Skin epidermis (tissue), 12 donors: Measurements from ENCODE around the gene SEC23A.
A peak's percentile ranks its signal among the peaks of the same experiment; 100 is the strongest.

Experiments used
- H3K27ac ChIP-seq, 21 experiments: fragments of 200-600 bp; sonication (generic) in 11 of 21; one replicate each; pipeline ENCODE4 v1.5.0; 2020; ENCODE audit warnings: mild to moderate bottlenecking in 3 of 21, inconsistent platforms in 2 of 21, moderate library complexity in 2 of 21
- H3K4me3 ChIP-seq, 7 experiments: fragments of 200-600 bp; sonication (generic) in 2 of 7; one replicate each; pipeline ENCODE4 v1.5.0; 2020; ENCODE audit warnings: inconsistent platforms in 2 of 7, mild to moderate bottlenecking in 2 of 7, moderate library complexity in 1 of 7

The SEC23A gene

GRCh38 chr14:39005044-39005880 lies 97.8 kb downstream of the SEC23A start:
- H3K4me3 ChIP-seq = no peak overlapping the region
- no peak overlapping the region for H3K27ac ChIP-seq

- no peak overlapping the region for H3K27ac ChIP-seq
- H3K4me3 ChIP-seq = no peak overlapping the region
Measured at GRCh38 chr14:38999949-39000348, 103.1 kb downstream of the SEC23A start.

GRCh38 chr14:38994731-38995130 lies 108.3 kb downstream of the SEC23A start:
- Histone ChIP-seq H3K27ac (no peak overlapping the region), H3K4me3 (no peak overlapping the region)

GRCh38 chr14:38993981-38994380 lies 109.1 kb downstream of the SEC23A start:
- no peak overlapping the region for H3K4me3 ChIP-seq
- H3K27ac ChIP-seq = no peak overlapping the region

- Histone ChIP-seq H3K27ac (peak overlapping the region in 1 of 21 experiments; percentile 50), H3K4me3 (no peak overlapping the region)
Measured at GRCh38 chr14:38992067-38992844, 110.8 kb downstream of the SEC23A start.

GRCh38 chr14:38991299-38991698 lies 111.7 kb downstream of the SEC23A start:
- Histone ChIP-seq H3K27ac (peak overlapping the region in 1 of 21 experiments; percentile 50), H3K4me3 (no peak overlapping the region)

- Histone ChIP-seq H3K27ac (peak overlapping the region in 3 of 21 experiments; percentile 14 to 39 (median 25)), H3K4me3 (no peak overlapping the region)
Measured at GRCh38 chr14:38989922-38990546, 113.0 kb downstream of the SEC23A start.

GRCh38 chr14:38987781-38988180 lies 115.3 kb downstream of the SEC23A start:
- no peak overlapping the region for H3K27ac ChIP-seq

GRCh38 chr14:38982837-38983236 lies 120.2 kb downstream of the SEC23A start:
- H3K4me3 ChIP-seq = no peak overlapping the region

More at GRCh38 chr14:38987781-38988180, 115.3 kb downstream of the SEC23A start:
- no peak overlapping the region for H3K4me3 ChIP-seq

GRCh38 chr14:38982278-38982677 lies 120.8 kb downstream of the SEC23A start:
- no peak overlapping the region for H3K27ac ChIP-seq
- H3K4me3 ChIP-seq = no peak overlapping the region

More at GRCh38 chr14:38982837-38983236, 120.2 kb downstream of the SEC23A start:
- H3K27ac ChIP-seq = no peak overlapping the region
